Measurements from ENCODE around the gene PPARG. TPM values are rescaled to one million over a fixed set of nuclear protein-coding genes. Genes with fewer than 3 reads are reported as not detected.
A peak's percentile ranks its signal among the peaks of the same experiment; 100 is the strongest.

PPARG gene
- total and polyA plus RNA-seq, 2 donors (not counting 3 experiments of a cell fraction or from before 2014, with no cell fraction given): 0.15 to 1.3 TPM

GRCh38 chr3:12327021-12327420, 38.2 kb downstream of the PPARG start:
- FAIRE-seq (no peak), DNase-seq (ENCODE audit: low read depth, low spot score) (no peak)
- no peaks in the 10 kb centered on the region for H3K9me1 ChIP-seq (replicated peaks; ENCODE audit: control insufficient read depth, extremely low read depth, insufficient read depth, low read length)
- TF ChIP-seq GATA2 (IDR thresholded peaks at IDR 0.05; ENCODE audit: insufficient read depth, insufficient read length, low read depth, low read length) (no peak), POLR2AphosphoS5 (IDR thresholded peaks at IDR 0.05; ENCODE audit: insufficient read depth, low read depth, low read length) (no peak), POLR2A (IDR thresholded peaks at IDR 0.05; ENCODE audit: low read depth, low read length) (no peak), CTCF (IDR thresholded peaks at IDR 0.05; ENCODE audit: extremely low read depth in 1 of 2, insufficient read depth in 1 of 2, low read depth in 1 of 2, low read length in 2 of 2) (no peak), MYC (IDR thresholded peaks at IDR 0.05; ENCODE audit: low read depth, low read length) (no peak)
- BruUV-seq (replicated peaks): no TSS peak
- no peak overlapping the region for H3K4me2 ChIP-seq (ENCODE audit: insufficient read depth, low read length)
- no peaks in the 10 kb centered on the region for H3K4me1 ChIP-seq (ENCODE audit: control insufficient read depth, extremely low read depth, insufficient read depth, low read length)
- ChIA-PET POLR2A (no interaction called here), CTCF (interaction anchor here (1.2 to 1.8 kb wide), 2 partner anchors 11 to 153 kb away, joined by 3 to 6 read pairs; no protein-coding TSS in a partner anchor)
- intact Hi-C loops (cut with micrococcal nuclease) (no loop called here), dilution Hi-C loops (cut with MboI; ENCODE audit: extremely low pct_ligation_motif_present, low sequenced_read_pairs) (no loop called here)
- H3K4me3 ChIP-seq (replicated peaks in 1 of 3; ENCODE audit: insufficient read depth in 1 of 3, low read depth in 1 of 3, low read length in 3 of 3): no peak overlapping the region
- H3K27ac ChIP-seq (ENCODE audit: insufficient read depth, low read depth, low read length): no peak overlapping the region
- H3K9ac ChIP-seq (replicated peaks; ENCODE audit: extremely low read depth, insufficient read depth, low read length): no peak overlapping the region
- H3K27me3 ChIP-seq (ENCODE audit: control insufficient read depth in 2 of 2, insufficient read depth in 2 of 2, low read length in 2 of 2): peaks cover 5 to 18% of the 10 kb centered on the region in 2 experiments
- H3K9me3 ChIP-seq (replicated peaks; ENCODE audit: control insufficient read depth, insufficient read depth, low read length): no peaks in the 10 kb centered on the region
- H2AFZ ChIP-seq (ENCODE audit: low read depth, low read length): no peak overlapping the region
- H4K20me1 ChIP-seq (replicated peaks; ENCODE audit: control insufficient read depth, extremely low read depth, insufficient read depth, low read length): no peaks in the 10 kb centered on the region
- H3K79me2 ChIP-seq (ENCODE audit: control insufficient read depth, insufficient read depth, low read length): no peaks in the 10 kb centered on the region
- no peaks in the 10 kb centered on the region for H3K36me3 ChIP-seq (ENCODE audit: control insufficient read depth in 2 of 2, extremely low read depth in 1 of 2, insufficient read depth in 2 of 2, low read length in 2 of 2)

GRCh38 chr3:12328132-12328836, 39.4 kb downstream of the PPARG start:
- no peak overlapping the region for H3K4me3 ChIP-seq (replicated peaks in 1 of 3; ENCODE audit: insufficient read depth in 1 of 3, low read depth in 1 of 3, low read length in 3 of 3)
- POLR2A ChIA-PET: no interaction called here
- H3K4me2 ChIP-seq (ENCODE audit: insufficient read depth, low read length): no peak overlapping the region
- CTCF ChIA-PET: interaction anchor here (0.9 to 1.1 kb wide), 2 partner anchors 15 to 73 kb away, joined by 3 read pairs; no protein-coding TSS in a partner anchor
- TF ChIP-seq EZH2 (IDR thresholded peaks at IDR 0.05; ENCODE audit: borderline replicate concordance, low read depth, low read length, severe bottlenecking): no peak
- TF ChIP-seq MYC (IDR thresholded peaks at IDR 0.05; ENCODE audit: low read depth, low read length): no peak
- no peak for TF ChIP-seq CTCF (IDR thresholded peaks at IDR 0.05; ENCODE audit: extremely low read depth in 1 of 2, insufficient read depth in 1 of 2, low read depth in 1 of 2, low read length in 2 of 2)
- H3K9me3 ChIP-seq (replicated peaks; ENCODE audit: control insufficient read depth, insufficient read depth, low read length): no peaks in the 10 kb centered on the region
- H3K79me2 ChIP-seq (ENCODE audit: control insufficient read depth, insufficient read depth, low read length): no peaks in the 10 kb centered on the region
- no peak overlapping the region for H3K9ac ChIP-seq (replicated peaks; ENCODE audit: extremely low read depth, insufficient read depth, low read length)
- no peak overlapping the region for H2AFZ ChIP-seq (ENCODE audit: low read depth, low read length)
- dilution Hi-C loops (cut with MboI; ENCODE audit: extremely low pct_ligation_motif_present, low sequenced_read_pairs): no loop called here
- no peak overlapping the region for H3K27ac ChIP-seq (ENCODE audit: insufficient read depth, low read depth, low read length)
- intact Hi-C loops (cut with micrococcal nuclease): no loop called here
- no peaks in the 10 kb centered on the region for H3K9me1 ChIP-seq (replicated peaks; ENCODE audit: control insufficient read depth, extremely low read depth, insufficient read depth, low read length)
- H4K20me1 ChIP-seq (replicated peaks; ENCODE audit: control insufficient read depth, extremely low read depth, insufficient read depth, low read length): no peaks in the 10 kb centered on the region
- H3K4me1 ChIP-seq (ENCODE audit: control insufficient read depth, extremely low read depth, insufficient read depth, low read length): no peaks in the 10 kb centered on the region
- BruUV-seq (replicated peaks): no TSS peak
- no peak for DNase-seq (ENCODE audit: low read depth, low spot score)
- peaks cover 5 to 18% of the 10 kb centered on the region in 2 experiments for H3K27me3 ChIP-seq (ENCODE audit: control insufficient read depth in 2 of 2, insufficient read depth in 2 of 2, low read length in 2 of 2)
- no peaks in the 10 kb centered on the region for H3K36me3 ChIP-seq (ENCODE audit: control insufficient read depth in 2 of 2, extremely low read depth in 1 of 2, insufficient read depth in 2 of 2, low read length in 2 of 2)
- FAIRE-seq: peak; percentile 82

Data from endothelial cell of umbilical vein (primary cell).